Suprapubic skin (tissue), 4 donors: Measurements from ENCODE around the gene STUM. TPM values are rescaled to one million over a fixed set of nuclear protein-coding genes. Genes with fewer than 3 reads are reported as not detected.

Source experiments
- DNase-seq, 2 donors: peaks; one replicate each; pipeline ENCODE4 v3.0.0-alpha.2; 2019; ENCODE audit warnings: low spot score in 2 of 2
- H3K27ac ChIP-seq: fragments of 200-600 bp; sonication (generic); one replicate; pipeline ENCODE4 v1.5.1; 2019
- H3K27me3 ChIP-seq: fragments of 200-600 bp; sonication (generic); one replicate; pipeline ENCODE4 v1.5.1; 2019
- H3K36me3 ChIP-seq: fragments of 200-600 bp; sonication (generic); one replicate; pipeline ENCODE4 v1.5.1; 2019
- H3K4me1 ChIP-seq: fragments of 200-600 bp; sonication (generic); one replicate; pipeline ENCODE4 v1.5.1; 2019
- H3K4me3 ChIP-seq: fragments of 200-600 bp; sonication (generic); one replicate; pipeline ENCODE4 v1.5.1; 2019; ENCODE audit warnings: mild to moderate bottlenecking
- H3K9me3 ChIP-seq: fragments of 200-600 bp; sonication (generic); one replicate; pipeline ENCODE4 v1.5.1; 2019
- EP300 ChIP-seq: sonication (generic); formaldehyde crosslinking; IDR thresholded peaks from one replicate; pipeline ENCODE4 v1.6.1; 2017; ENCODE audit warnings: antibody characterized with exemption
- POLR2A ChIP-seq, 2 donors: fragments of 450-650 bp; IDR thresholded peaks; one replicate each; pipeline ENCODE4 v1.6.1; 2017; ENCODE audit warnings: antibody characterized with exemption in 2 of 2, mild to moderate bottlenecking in 2 of 2, moderate library complexity in 2 of 2
- POLR2AphosphoS5 ChIP-seq, 3 donors: sonication (generic); formaldehyde crosslinking; IDR thresholded peaks; one replicate each; pipeline ENCODE4 v1.6.1; 2017; ENCODE audit warnings: antibody characterized with exemption in 3 of 3
- WGBS: methylation state at CpG from one replicate; pipeline ENCODE4 v1.1.5; 2018; 5-methylcytosine and 5-hydroxymethylcytosine counted together
- total RNA-seq, 4 donors: library from RNA; depleted of rRNA; stranded (reverse); fragments of >200 nt; gene quantifications; one replicate each; pipeline ENCODE4 v1.1.0, GENCODE V29; 2016
- TF ChIP-seq, protein P1 (sequence below), 2 donors: fragments of 200-600 bp in 1 of 2; fragments of 450-650 bp in 1 of 2; sonication (generic) in 1 of 2; IDR thresholded peaks; one replicate each; pipeline ENCODE4 v1.5.1; 2016 to 2019; ENCODE audit warnings: antibody characterized with exemption in 2 of 2, mild to moderate bottlenecking in 1 of 2, moderate library complexity in 1 of 2

Gene STUM
- total RNA-seq, 4 donors from 2014 or later: 1.6 to 5.9 (median 2.0) TPM

DNA sequence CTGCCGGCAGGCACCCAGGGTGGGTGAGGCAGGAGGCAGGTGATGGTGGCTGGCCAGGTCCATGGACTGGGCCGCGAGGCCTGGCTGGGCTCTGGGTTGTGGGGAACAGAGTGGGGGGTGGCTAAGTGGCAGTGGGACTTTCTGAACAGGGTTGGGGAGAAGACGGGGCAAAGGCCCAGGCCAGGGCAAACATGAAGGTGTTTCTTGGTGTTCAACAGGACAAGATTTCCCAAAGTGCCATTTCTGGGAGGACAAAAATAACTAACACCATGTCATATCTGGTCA lies 26.8 kb downstream of the STUM start:
- 87% methylated on average over 4 of the region's 4 CpGs for WGBS
- TF ChIP-seq POLR2A (IDR thresholded peaks at IDR 0.05): no peak
- TF ChIP-seq, protein P1, sequence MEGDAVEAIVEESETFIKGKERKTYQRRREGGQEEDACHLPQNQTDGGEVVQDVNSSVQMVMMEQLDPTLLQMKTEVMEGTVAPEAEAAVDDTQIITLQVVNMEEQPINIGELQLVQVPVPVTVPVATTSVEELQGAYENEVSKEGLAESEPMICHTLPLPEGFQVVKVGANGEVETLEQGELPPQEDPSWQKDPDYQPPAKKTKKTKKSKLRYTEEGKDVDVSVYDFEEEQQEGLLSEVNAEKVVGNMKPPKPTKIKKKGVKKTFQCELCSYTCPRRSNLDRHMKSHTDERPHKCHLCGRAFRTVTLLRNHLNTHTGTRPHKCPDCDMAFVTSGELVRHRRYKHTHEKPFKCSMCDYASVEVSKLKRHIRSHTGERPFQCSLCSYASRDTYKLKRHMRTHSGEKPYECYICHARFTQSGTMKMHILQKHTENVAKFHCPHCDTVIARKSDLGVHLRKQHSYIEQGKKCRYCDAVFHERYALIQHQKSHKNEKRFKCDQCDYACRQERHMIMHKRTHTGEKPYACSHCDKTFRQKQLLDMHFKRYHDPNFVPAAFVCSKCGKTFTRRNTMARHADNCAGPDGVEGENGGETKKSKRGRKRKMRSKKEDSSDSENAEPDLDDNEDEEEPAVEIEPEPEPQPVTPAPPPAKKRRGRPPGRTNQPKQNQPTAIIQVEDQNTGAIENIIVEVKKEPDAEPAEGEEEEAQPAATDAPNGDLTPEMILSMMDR (IDR thresholded peaks at IDR 0.05): no peak
- no peak overlapping the region for H3K27ac ChIP-seq
- DNase-seq: peak in 1 of 2 donors; percentile 20
- H3K36me3 ChIP-seq: no peaks in the 10 kb centered on the region
- no peaks in the 10 kb centered on the region for H3K4me1 ChIP-seq
- no peaks in the 10 kb centered on the region for H3K27me3 ChIP-seq
- H3K9me3 ChIP-seq: no peaks in the 10 kb centered on the region
- H3K4me3 ChIP-seq: no peak overlapping the region

DNA sequence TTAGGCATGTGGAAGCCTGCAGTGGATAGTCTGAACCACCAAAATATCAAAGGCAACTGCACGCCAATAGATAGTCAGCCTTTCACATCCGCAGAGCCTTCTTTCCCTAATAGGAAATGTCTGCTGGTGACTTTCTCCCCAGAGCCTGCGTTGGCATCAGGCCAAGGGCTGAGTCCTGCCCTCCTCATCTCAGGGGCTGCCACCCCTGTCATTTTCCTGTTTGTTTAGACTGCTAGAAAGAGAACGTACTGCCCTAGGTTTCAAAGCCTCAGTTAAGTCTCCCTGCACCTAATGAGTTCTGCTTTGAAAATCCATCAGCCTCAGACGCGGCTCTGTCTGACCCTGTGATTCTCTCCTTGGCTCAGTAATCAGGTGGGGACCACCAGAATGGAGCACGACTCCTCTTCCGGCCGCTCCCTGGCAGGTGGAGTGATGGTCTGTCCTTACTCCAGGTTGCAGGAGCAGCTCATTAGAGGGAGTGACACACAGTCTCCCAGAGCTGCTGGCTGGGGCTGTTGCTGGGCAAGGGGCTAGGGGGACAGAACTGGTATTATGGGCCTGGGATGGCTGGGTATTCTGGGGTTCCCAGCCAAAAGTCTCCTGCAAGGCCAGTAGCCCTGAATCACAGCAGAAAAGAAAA lies 27.3 kb downstream of the STUM start:
- no peak for TF ChIP-seq POLR2AphosphoS5 (IDR thresholded peaks at IDR 0.05)
- 76% methylated on average over 8 of the region's 9 CpGs for WGBS
- no peak overlapping the region for H3K27ac ChIP-seq

DNA sequence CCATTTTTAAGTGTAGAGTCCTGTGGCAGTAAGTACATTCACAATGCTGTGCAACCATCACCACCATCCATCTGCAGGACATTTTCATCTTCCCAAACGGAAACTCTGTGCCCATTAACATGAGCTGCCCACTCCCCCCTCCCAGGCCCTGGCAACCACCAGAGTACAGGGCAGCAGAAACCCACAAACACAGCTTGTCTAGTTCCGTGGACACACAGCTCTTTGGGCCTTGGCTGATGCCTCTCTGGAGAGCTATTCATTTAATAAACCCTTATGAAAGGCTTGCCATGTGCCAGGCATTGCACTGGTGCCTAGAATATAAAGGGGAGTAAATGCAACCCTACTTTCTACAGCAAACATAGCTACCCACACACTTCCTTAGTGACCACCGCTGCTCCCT lies 28.0 kb downstream of the STUM start:
- peak in 1 of 2 donors; percentile 9 for DNase-seq
- TF ChIP-seq POLR2A (IDR thresholded peaks at IDR 0.05): no peak
- no peak for TF ChIP-seq EP300
- TF ChIP-seq, protein P1 (IDR thresholded peaks at IDR 0.05): no peak
- no peak for TF ChIP-seq POLR2AphosphoS5 (IDR thresholded peaks at IDR 0.05)
- Histone ChIP-seq H3K4me3 (no peak overlapping the region), H3K9me3 (no peaks in the 10 kb centered on the region), H3K27ac (no peak overlapping the region), H3K4me1 (no peaks in the 10 kb centered on the region), H3K27me3 (no peaks in the 10 kb centered on the region), H3K36me3 (no peaks in the 10 kb centered on the region)
- WGBS: 72% methylated on average over 3 of the region's 3 CpGs

More for the DNA sequence above, 27.3 kb downstream of the STUM start:
- no peak overlapping the region for H3K4me3 ChIP-seq
- no peaks in the 10 kb centered on the region for H3K36me3 ChIP-seq
- no peaks in the 10 kb centered on the region for H3K27me3 ChIP-seq
- peak in 1 of 2 donors; percentile 46 for DNase-seq
- no peaks in the 10 kb centered on the region for H3K4me1 ChIP-seq
- H3K9me3 ChIP-seq: no peaks in the 10 kb centered on the region

DNA sequence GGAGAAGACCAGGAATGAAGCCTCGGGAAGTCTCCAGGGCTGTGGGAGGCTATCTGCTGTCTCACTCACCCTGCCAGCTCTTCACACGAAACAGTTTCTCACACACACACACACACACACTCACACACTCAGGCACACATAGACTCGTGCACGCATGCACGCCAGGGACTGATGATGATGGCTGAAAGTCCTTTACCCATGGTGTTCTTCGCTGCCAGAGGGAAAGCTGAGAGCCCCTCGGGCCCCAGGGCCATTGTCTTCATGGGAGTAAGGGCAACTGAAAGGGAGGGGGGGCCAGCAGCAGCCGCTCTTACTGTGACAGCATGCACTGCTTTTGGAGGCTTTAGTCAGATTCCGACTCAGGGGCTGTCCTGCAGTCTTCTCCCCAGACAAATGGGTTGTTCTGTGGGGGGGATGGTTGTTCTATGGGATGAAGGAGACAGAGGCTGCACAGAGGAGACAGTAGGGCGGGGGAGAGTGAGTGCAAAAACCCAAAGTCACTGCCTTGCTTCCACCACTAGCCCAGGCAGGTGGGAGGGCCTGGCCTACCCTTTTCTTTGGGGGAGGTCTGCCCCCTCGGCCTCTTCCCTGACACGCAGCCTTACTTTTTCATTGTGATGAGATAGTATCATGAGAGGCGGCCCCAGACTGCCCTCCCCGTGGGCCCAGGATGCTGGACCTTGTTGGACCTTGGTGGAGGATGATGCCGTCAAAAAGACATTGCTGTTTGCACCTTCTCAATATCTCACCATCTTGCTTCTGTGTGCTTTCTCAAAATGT lies 29.0 kb downstream of the STUM start:
- H3K27ac ChIP-seq: no peak overlapping the region
- no peaks in the 10 kb centered on the region for H3K9me3 ChIP-seq
- no peaks in the 10 kb centered on the region for H3K27me3 ChIP-seq
- no peak for TF ChIP-seq POLR2A (IDR thresholded peaks at IDR 0.05)
- no peaks in the 10 kb centered on the region for H3K4me1 ChIP-seq
- H3K36me3 ChIP-seq: no peaks in the 10 kb centered on the region
- no peak for DNase-seq
- WGBS: 92% methylated on average over 13 of the region's 15 CpGs
- H3K4me3 ChIP-seq: no peak overlapping the region

DNA sequence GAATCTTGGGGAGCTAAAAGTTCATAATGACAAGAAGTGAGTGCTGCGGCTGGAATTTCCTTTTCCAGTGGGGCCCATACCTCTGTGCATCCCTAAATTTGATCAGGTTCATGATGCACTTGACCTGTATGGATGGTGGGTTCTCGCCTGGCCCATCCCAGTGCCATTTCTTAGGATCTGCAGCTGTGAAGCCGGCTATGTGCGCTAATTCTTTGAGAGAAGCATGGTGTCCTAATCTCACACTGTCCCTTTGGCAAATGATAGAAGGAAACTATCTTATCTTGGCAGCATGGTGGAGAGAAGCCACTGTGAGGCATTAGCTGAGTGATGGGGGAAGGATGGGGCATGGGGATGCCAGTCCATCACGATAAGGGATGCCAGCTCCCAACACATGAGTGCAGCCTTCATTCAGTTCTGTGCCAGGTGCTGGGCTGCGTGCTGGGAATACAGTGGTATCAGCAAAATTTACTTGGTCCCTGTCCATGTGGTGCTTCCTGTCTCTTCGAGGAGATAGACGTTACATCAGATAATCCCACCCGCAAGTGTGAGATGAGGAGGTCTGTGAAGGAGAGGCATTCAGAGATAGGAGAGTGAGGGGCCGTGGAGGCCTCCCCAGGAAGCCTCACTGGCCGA lies 30.5 kb downstream of the STUM start:
- H3K36me3 ChIP-seq: no peaks in the 10 kb centered on the region

More for the DNA sequence above, 30.5 kb downstream of the STUM start:
- 89% methylated on average over 11 of the region's 11 CpGs for WGBS
- Histone ChIP-seq H3K27ac (no peak overlapping the region), H3K27me3 (no peaks in the 10 kb centered on the region), H3K4me3 (no peak overlapping the region), H3K9me3 (no peaks in the 10 kb centered on the region), H3K4me1 (no peaks in the 10 kb centered on the region)
- no peak for DNase-seq
- no peak for TF ChIP-seq POLR2A (IDR thresholded peaks at IDR 0.05)
- no peak for TF ChIP-seq POLR2AphosphoS5 (IDR thresholded peaks at IDR 0.05)
- TF ChIP-seq EP300: no peak
- TF ChIP-seq, protein P1 (IDR thresholded peaks at IDR 0.05): no peak
